Retinal pigment epithelial cell (primary cell): ENCODE data around the gene PEX13.

Experiments used
- DNase-seq: peaks from one replicate; pipeline ENCODE4 v3.0.0-alpha.2; 2010; ENCODE audit warnings: low read depth
- H3K4me3 ChIP-seq: 2 replicates; pipeline ENCODE4 v1.5.1; 2011; ENCODE audit warnings: mild to moderate bottlenecking, low read length, control low read depth, moderate library complexity
- CTCF ChIP-seq: conservative IDR thresholded peaks from 2 replicates; pipeline ENCODE4 v1.5.1; 2011; ENCODE audit warnings: low read depth, low read length, control low read depth, inconsistent platforms

The PEX13 gene

GRCh38 chr2:61074100-61074499 lies 56.6 kb downstream of the PEX13 start:
- TF ChIP-seq CTCF, result no peak
- H3K4me3 ChIP-seq, result no peak overlapping the region
- no peak for DNase-seq

GRCh38 chr2:61085883-61086282 lies 68.4 kb downstream of the PEX13 start:
- no peak overlapping the region for H3K4me3 ChIP-seq

GRCh38 chr2:61089797-61090196 lies 72.3 kb downstream of the PEX13 start:
- no peak overlapping the region for H3K4me3 ChIP-seq
- no peak for DNase-seq
- TF ChIP-seq CTCF, result no peak

More at GRCh38 chr2:61085883-61086282, 68.4 kb downstream of the PEX13 start:
- no peak for DNase-seq
- TF ChIP-seq CTCF, result no peak

DNA sequence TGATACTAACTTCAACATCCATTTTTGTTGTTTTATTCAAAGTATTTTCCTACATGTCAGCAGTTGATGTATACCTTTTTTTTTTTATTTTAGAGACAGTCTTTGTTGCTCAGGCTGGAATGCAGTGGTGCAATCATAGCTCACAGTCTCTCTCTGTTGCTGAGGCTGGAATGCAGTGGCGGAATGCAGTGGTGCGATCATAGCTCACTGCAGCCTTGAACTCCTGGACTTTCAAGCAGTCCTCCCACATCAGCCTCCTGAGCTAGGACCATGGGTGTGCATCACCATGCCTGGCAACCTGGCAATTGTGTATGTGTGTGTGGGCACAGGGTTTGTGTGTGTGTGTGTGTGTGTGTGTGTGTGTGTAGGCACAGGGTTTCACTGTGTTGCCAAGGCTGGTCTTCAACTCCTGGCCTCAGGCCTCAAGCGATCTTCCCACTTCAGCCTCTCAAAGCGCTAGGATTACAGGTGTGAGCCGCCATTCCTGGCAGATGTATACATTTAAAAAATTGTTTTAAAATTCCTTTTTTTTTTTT lies 72.9 kb downstream of the PEX13 start:
- DNase-seq, result no peak
- TF ChIP-seq CTCF, result no peak
- H3K4me3 ChIP-seq, result no peak overlapping the region

DNA sequence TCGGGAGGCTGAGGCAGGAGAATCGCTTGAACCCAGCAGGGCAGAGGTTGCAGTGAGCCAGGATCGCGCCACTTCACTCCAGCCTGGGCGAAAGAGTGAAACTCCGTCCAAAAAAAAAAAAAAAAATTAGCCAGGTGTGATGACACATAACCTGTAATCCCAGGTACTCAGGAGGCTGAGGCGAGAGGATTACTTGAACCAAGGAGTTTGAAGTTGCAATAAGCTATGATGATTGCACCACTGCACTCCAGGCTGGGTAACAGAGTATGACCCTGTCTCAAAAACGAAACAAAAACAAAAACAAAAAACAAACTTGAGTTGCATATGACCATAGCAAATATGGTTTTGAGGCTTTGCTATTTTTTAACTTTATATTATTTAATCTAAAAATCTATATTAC lies 74.0 kb downstream of the PEX13 start:
- no peak overlapping the region for H3K4me3 ChIP-seq

DNA sequence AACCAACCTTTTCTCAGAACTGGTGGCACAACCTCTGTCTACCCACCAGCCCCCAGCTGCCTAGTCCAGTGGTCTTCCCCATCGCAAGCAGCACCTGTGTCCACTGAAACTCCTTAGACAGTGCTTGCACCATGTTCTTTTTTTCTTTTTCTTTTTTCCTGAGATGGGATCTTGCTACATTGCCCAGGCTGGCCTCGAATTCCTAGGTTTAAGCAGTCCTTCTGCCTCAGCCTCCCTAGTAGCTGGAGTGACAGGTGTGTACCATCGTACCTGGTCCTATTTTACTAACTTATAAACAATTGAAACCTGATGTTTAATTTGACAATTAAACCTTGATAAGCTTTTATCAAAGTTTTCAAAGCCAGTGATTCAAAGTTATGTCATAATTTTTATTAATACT lies 78.9 kb downstream of the PEX13 start:
- no peak for TF ChIP-seq CTCF
- DNase-seq, result no peak
- H3K4me3 ChIP-seq, result no peak overlapping the region

More for the DNA sequence above, 74.0 kb downstream of the PEX13 start:
- TF ChIP-seq CTCF, result no peak
- no peak for DNase-seq

DNA sequence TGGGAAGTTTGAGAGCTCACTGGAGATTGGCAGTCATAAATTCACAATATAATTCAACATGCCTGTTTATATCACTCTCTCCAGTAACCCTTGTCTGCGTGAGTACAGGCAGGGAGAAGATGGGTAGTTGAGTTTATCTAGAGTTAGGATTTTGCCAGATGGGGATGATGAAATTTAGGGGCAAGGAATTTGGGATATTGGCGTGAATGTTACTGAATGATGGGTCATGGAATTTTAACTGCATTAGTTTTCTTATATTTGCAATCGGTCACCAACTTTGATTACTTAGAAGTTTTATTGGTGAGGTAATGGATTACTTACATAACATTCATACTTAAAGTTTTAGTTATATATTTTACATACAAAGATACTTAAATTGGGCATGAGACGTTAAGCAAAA lies 83.3 kb downstream of the PEX13 start:
- DNase-seq, result no peak
- H3K4me3 ChIP-seq, result no peak overlapping the region
- TF ChIP-seq CTCF, result no peak
